K562 (cell line): ENCODE data around the gene GMNN. TPM values are rescaled to one million over a fixed set of nuclear protein-coding genes. Genes with fewer than 3 reads are reported as not detected.

Source experiments
- CBX1 ChIP-seq: sonication (generic); IDR thresholded peaks from 2 replicates; pipeline ENCODE4 v1.6.1; 2016; ENCODE audit warnings: antibody characterized with exemption, low read depth, mild to moderate bottlenecking
- FOXA1 ChIP-seq: fragments of 450-650 bp; IDR thresholded peaks from 2 replicates; pipeline ENCODE4 v1.6.1; 2016; ENCODE audit warnings: mild to moderate bottlenecking, borderline replicate concordance
- MAFF ChIP-seq: IDR thresholded peaks from 2 replicates; pipeline ENCODE4 v1.6.1; 2012; ENCODE audit warnings: low read length, improper control_type of control experiment
- MGA ChIP-seq: fragments of 450-650 bp; IDR thresholded peaks from 2 replicates; pipeline ENCODE4 v1.6.1; 2016; ENCODE audit warnings: mild to moderate bottlenecking, moderate library complexity
- POLR3G ChIP-seq: IDR thresholded peaks from 2 replicates; pipeline ENCODE4 v1.6.1; 2011; ENCODE audit not compliant: insufficient read length, insufficient replicate concordance; ENCODE audit errors: extremely low read depth
- RBM25 ChIP-seq: fragments of 200-400 bp; formaldehyde crosslinking; IDR thresholded peaks from 2 replicates; pipeline ENCODE4 v1.6.1; 2018; ENCODE audit warnings: low read length, low read depth, moderate library complexity; ENCODE audit not compliant: severe bottlenecking
- RFX7 ChIP-seq: fragments of 250-450 bp; sonication (Bioruptor Pico); IDR thresholded peaks from 2 replicates; pipeline ENCODE4 v1.5.1; 2021; ENCODE audit warnings: mild to moderate bottlenecking
- SREBF1 ChIP-seq: fragments of 150-350 bp; IDR thresholded peaks from 2 replicates; pipeline ENCODE4 v1.6.1; 2014; ENCODE audit warnings: antibody characterized with exemption, low read depth, low read length, borderline replicate concordance
- TCF7L2 ChIP-seq: fragments of 150-350 bp; IDR thresholded peaks from 2 replicates; pipeline ENCODE4 v1.6.1; 2016; ENCODE audit warnings: low read depth, mild to moderate bottlenecking, low read length, moderate library complexity
- ZNF184 ChIP-seq: sonication (generic); formaldehyde crosslinking; IDR thresholded peaks from 2 replicates; pipeline ENCODE4 v1.5.0; 2020; ENCODE audit warnings: missing genetic modification reagents
- ZNF232 ChIP-seq: sonication (generic); formaldehyde crosslinking; IDR thresholded peaks from 2 replicates; pipeline ENCODE4 v1.8.0; 2022; ENCODE audit warnings: mild to moderate bottlenecking, missing genetic modification reagents
- ZNF263 ChIP-seq: sonication (generic); formaldehyde crosslinking; IDR thresholded peaks from 2 replicates; pipeline ENCODE4 v1.8.0; 2022; ENCODE audit warnings: mild to moderate bottlenecking, missing genetic modification reagents, borderline replicate concordance
- ZNF274 ChIP-seq: IDR thresholded peaks from 2 replicates; pipeline ENCODE4 v1.6.1; 2011; ENCODE audit warnings: low read depth, mild to moderate bottlenecking, low read length, moderate library complexity, borderline replicate concordance
- polyA plus RNA-seq, 8 experiments: library from polyadenylated mRNA; depleted of rRNA in 4 of 8; stranded (reverse) in 5 of 8; unstranded in 3 of 8; fragments of >200 nt; fragmentation: Nextera tagmentation in 2 of 8; fragmentation: Illumina TruSeq in 1 of 8; extraction: Ambion mirVana in 2 of 8; extraction: Trizol in 1 of 8; gene quantifications; 2 replicates each; pipeline versions ENCODE4 v1.2.1 to v1.2.3, GENCODE V29; 2011 to 2014; ENCODE audit warnings: inconsistent platforms in 1 of 8, missing spikeins in 1 of 8
- total RNA-seq, 7 experiments: library from RNA; depleted of rRNA in 6 of 7; stranded (reverse); fragments of >200 nt in 6 of 7; fragmentation: Illumina TruSeq in 2 of 7; extraction: Trizol in 2 of 7; gene quantifications; 2 replicates each; pipeline versions ENCODE4 v1.2.1 to v1.2.3, GENCODE V29; 2011 to 2021; ENCODE audit warnings: low replicate concordance in 1 of 7
- TF ChIP-seq, protein P1 (sequence below), 2 experiments: fragments of 450-650 bp; IDR thresholded peaks; 2 replicates each; pipeline ENCODE4 v1.6.1; 2018; ENCODE audit warnings: mild to moderate bottlenecking in 2 of 2, low read depth in 1 of 2; ENCODE audit not compliant: partially characterized antibody in 2 of 2

Gene GMNN
- total and polyA plus RNA-seq, 9 of the 15 experiments (the other 6 are each of a cell fraction or from before 2014, with no cell fraction given), result 144 to 370 (median 210) TPM

DNA sequence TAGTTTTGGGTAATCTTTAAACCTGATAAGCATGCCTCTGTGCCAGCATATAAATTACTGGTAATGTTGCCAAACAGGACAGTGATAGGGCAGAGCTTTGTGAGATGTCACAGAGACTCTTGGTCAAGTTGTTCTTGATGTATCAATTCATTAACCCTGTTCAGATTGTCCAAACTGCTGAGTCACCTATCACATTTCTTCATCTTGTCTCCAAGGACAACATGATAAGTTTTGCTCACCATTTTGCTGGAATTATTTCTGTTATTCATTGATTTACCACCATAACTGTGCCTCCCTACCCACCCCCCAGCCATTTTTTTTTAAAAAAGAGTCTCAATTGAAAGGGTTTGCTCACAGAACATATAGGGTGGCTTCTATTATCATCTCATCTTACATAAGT, 19.5 kb upstream of the GMNN start (continued):
- TF ChIP-seq, protein P1, sequence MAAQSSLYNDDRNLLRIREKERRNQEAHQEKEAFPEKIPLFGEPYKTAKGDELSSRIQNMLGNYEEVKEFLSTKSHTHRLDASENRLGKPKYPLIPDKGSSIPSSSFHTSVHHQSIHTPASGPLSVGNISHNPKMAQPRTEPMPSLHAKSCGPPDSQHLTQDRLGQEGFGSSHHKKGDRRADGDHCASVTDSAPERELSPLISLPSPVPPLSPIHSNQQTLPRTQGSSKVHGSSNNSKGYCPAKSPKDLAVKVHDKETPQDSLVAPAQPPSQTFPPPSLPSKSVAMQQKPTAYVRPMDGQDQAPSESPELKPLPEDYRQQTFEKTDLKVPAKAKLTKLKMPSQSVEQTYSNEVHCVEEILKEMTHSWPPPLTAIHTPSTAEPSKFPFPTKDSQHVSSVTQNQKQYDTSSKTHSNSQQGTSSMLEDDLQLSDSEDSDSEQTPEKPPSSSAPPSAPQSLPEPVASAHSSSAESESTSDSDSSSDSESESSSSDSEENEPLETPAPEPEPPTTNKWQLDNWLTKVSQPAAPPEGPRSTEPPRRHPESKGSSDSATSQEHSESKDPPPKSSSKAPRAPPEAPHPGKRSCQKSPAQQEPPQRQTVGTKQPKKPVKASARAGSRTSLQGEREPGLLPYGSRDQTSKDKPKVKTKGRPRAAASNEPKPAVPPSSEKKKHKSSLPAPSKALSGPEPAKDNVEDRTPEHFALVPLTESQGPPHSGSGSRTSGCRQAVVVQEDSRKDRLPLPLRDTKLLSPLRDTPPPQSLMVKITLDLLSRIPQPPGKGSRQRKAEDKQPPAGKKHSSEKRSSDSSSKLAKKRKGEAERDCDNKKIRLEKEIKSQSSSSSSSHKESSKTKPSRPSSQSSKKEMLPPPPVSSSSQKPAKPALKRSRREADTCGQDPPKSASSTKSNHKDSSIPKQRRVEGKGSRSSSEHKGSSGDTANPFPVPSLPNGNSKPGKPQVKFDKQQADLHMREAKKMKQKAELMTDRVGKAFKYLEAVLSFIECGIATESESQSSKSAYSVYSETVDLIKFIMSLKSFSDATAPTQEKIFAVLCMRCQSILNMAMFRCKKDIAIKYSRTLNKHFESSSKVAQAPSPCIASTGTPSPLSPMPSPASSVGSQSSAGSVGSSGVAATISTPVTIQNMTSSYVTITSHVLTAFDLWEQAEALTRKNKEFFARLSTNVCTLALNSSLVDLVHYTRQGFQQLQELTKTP (IDR thresholded peaks at IDR 0.05; ENCODE audit: low read depth in 1 of 2, partially characterized antibody in 2 of 2), result no peak
- no peak for TF ChIP-seq ZNF184 (CRISPR knock-in tag)
- TF ChIP-seq POLR3G, result no peak
- TF ChIP-seq RBM25, result no peak
- no peak for TF ChIP-seq TCF7L2
- no peak for TF ChIP-seq FOXA1
- no peak for TF ChIP-seq MGA
- TF ChIP-seq CBX1, result no peak
- no peak for TF ChIP-seq ZNF232 (CRISPR knock-in tag)
- TF ChIP-seq ZNF274, result no peak
- peak; percentile 96 for TF ChIP-seq MAFF
- no peak for TF ChIP-seq ZNF263
- TF ChIP-seq RFX7 (CRISPR knock-in tag), result no peak
- no peak for TF ChIP-seq SREBF1
